ENCODE measurements around the gene PROCR. TPM values are rescaled to one million over a fixed set of nuclear protein-coding genes. Genes with fewer than 3 reads are reported as not detected.

PROCR gene
- total and polyA plus RNA-seq, 9 of the 15 experiments (the other 6 are each of a cell fraction or from before 2014, with no cell fraction given) = 1.6 to 7.1 (median 4.0) TPM

DNA sequence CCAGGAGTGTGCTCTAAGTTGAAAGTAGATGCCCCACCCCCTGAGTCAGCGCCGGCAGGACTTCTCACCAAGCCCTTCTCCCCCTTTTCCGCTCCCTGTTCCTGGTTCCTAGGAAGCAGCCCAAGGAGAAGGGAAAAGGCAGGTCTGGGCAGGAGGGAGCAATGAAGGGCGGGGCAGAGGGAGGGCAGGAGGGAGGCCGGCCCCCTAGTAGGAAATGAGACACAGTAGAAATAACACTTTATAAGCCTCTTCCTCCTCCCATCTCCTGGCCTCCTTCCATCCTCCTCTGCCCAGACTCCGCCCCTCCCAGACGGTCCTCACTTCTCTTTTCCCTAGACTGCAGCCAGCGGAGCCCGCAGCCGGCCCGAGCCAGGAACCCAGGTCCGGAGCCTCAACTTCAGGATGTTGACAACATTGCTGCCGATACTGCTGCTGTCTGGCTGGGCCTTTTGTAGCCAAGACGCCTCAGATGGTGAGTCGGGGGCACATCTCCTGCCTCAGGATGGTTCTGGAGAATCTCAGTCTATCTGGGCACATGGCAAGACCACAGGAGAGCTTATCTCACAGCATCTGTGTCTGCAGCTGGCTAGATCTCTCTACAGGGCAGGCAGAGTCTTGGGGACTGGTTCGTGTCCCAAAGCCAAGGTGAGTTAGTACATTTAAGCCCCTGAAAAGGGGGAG lies at the start of gene PROCR (continued):
- TF ChIP-seq, protein P1, sequence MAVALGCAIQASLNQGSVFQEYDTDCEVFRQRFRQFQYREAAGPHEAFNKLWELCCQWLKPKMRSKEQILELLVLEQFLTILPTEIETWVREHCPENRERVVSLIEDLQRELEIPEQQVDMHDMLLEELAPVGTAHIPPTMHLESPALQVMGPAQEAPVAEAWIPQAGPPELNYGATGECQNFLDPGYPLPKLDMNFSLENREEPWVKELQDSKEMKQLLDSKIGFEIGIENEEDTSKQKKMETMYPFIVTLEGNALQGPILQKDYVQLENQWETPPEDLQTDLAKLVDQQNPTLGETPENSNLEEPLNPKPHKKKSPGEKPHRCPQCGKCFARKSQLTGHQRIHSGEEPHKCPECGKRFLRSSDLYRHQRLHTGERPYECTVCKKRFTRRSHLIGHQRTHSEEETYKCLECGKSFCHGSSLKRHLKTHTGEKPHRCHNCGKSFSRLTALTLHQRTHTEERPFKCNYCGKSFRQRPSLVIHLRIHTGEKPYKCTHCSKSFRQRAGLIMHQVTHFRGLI (CRISPR knock-in tag; IDR thresholded peaks at IDR 0.05) = no peak
- TF ChIP-seq, protein P2, sequence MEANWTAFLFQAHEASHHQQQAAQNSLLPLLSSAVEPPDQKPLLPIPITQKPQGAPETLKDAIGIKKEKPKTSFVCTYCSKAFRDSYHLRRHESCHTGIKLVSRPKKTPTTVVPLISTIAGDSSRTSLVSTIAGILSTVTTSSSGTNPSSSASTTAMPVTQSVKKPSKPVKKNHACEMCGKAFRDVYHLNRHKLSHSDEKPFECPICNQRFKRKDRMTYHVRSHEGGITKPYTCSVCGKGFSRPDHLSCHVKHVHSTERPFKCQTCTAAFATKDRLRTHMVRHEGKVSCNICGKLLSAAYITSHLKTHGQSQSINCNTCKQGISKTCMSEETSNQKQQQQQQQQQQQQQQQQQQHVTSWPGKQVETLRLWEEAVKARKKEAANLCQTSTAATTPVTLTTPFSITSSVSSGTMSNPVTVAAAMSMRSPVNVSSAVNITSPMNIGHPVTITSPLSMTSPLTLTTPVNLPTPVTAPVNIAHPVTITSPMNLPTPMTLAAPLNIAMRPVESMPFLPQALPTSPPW (CRISPR knock-in tag; IDR thresholded peaks at IDR 0.05) = peak; percentile 60
- peak; percentile 42; the same call in 1 of the 2 replicates for TF ChIP-seq MYC (IDR thresholded peaks at IDR 0.05; ENCODE audit: low read depth, low read length)
- no peak for TF ChIP-seq MYC (CRISPR knock-in tag; IDR thresholded peaks at IDR 0.05; ENCODE audit: borderline replicate concordance, low read depth)
- TF ChIP-seq NUFIP1 (IDR thresholded peaks at IDR 0.05; ENCODE audit: partially characterized antibody) = no peak
- TF ChIP-seq PHF8 (IDR thresholded peaks at IDR 0.05; ENCODE audit: borderline replicate concordance, low read length) = peak; percentile 15; the same call in 1 of the 2 replicates
- 0 out of 2 replicates have a peak, but pooled peaks have one; percentile 2 for TF ChIP-seq REST (IDR thresholded peaks at IDR 0.05; ENCODE audit: borderline replicate concordance)
- no peak for TF ChIP-seq REST (CRISPR knock-in tag; IDR thresholded peaks at IDR 0.05; ENCODE audit: low read depth)
- peak; percentile 70 for TF ChIP-seq HDAC2 (IDR thresholded peaks at IDR 0.05)
- peak; percentile 11; the same call in 1 of the 2 replicates for TF ChIP-seq NFIC (IDR thresholded peaks at IDR 0.05)
- TF ChIP-seq, protein P3, sequence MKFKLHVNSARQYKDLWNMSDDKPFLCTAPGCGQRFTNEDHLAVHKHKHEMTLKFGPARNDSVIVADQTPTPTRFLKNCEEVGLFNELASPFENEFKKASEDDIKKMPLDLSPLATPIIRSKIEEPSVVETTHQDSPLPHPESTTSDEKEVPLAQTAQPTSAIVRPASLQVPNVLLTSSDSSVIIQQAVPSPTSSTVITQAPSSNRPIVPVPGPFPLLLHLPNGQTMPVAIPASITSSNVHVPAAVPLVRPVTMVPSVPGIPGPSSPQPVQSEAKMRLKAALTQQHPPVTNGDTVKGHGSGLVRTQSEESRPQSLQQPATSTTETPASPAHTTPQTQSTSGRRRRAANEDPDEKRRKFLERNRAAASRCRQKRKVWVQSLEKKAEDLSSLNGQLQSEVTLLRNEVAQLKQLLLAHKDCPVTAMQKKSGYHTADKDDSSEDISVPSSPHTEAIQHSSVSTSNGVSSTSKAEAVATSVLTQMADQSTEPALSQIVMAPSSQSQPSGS (CRISPR knock-in tag; IDR thresholded peaks at IDR 0.05) = no peak
- peak; percentile 39 to 43; a peak in 3 of 4 replicates for TF ChIP-seq NRF1 (conservative IDR thresholded peaks at IDR 0.05 in 1 of 2, IDR thresholded peaks at IDR 0.05 in 1 of 2)
- TF ChIP-seq FOXK2 (conservative IDR thresholded peaks at IDR 0.05 in 1 of 2, IDR thresholded peaks at IDR 0.05 in 1 of 2; ENCODE audit: low read depth in 2 of 2) = peak in 1 of 2 experiments; percentile 24; a peak in 1 of 4 replicates
- no peak; the same call in 1 of the 2 replicates for TF ChIP-seq CBFA2T2 (conservative IDR thresholded peaks at IDR 0.05)
